PC-9 (cell line): Measurements from ENCODE around the gene LMX1A. TPM values are rescaled to one million over a fixed set of nuclear protein-coding genes. Genes with fewer than 3 reads are reported as not detected.

Source experiments
- BruUV-seq: library from RNA; stranded (reverse); fragments of 400-500 nt; replicated peaks from 2 replicates; lab custom pipeline; 2021; lab: Mats Ljungman, UMichigan
- CTCF ChIA-PET: fragments of 300-600 bp; sonication (Branson Sonifier 250); formaldehyde crosslinking; loops from one replicate; lab custom pipeline; 2022; ENCODE audit warnings: antibody characterized with exemption; lab: Charles Lee
- POLR2A ChIA-PET: fragments of 300-600 bp; sonication (Branson Sonifier 250); formaldehyde crosslinking; loops from one replicate; lab custom pipeline; 2022; ENCODE audit warnings: antibody characterized with exemption; ENCODE audit not compliant: unreplicated experiment; lab: Charles Lee
- DNase-seq, 2 experiments: peaks; one replicate each; pipeline versions ENCODE4 v3.0.0 to v3.0.0-alpha.2; 2015 to 2022; ENCODE audit warnings: mixed read lengths in 1 of 2
- H2AFZ ChIP-seq: fragments of 200-600 bp; sonication (generic); 2 replicates; pipeline ENCODE4 v1.8.1; 2017; ENCODE audit warnings: antibody characterized with exemption
- H3F3A ChIP-seq: fragments of 200-600 bp; sonication (generic); 2 replicates; pipeline ENCODE4 v1.8.1; 2017; ENCODE audit warnings: antibody characterized with exemption, mild to moderate bottlenecking, low read depth; ENCODE audit not compliant: insufficient read depth
- H3K27ac ChIP-seq: fragments of 200-600 bp; sonication (generic); 2 replicates; pipeline ENCODE4 v1.6.1; 2016; ENCODE audit warnings: mixed run types
- H3K27me3 ChIP-seq: fragments of 200-600 bp; sonication (generic); 2 replicates; pipeline ENCODE4 v1.6.1; 2016; ENCODE audit warnings: low read depth, mixed run types; ENCODE audit not compliant: insufficient read depth
- H3K36me3 ChIP-seq: fragments of 200-600 bp; sonication (generic); 2 replicates; pipeline ENCODE4 v1.6.1; 2016; ENCODE audit warnings: low read depth, mixed run types
- H3K4me1 ChIP-seq: fragments of 200-600 bp; sonication (generic); replicated peaks from 2 replicates; pipeline ENCODE4 v1.6.1; 2016; ENCODE audit warnings: mixed run types; ENCODE audit not compliant: insufficient read depth
- H3K4me2 ChIP-seq: fragments of 200-600 bp; sonication (generic); 2 replicates; pipeline ENCODE4 v1.6.1; 2017; ENCODE audit warnings: mixed run types
- H3K4me3 ChIP-seq: fragments of 200-600 bp; sonication (generic); 2 replicates; pipeline ENCODE4 v1.6.1; 2016; ENCODE audit warnings: mixed run types
- H3K79me2 ChIP-seq: fragments of 200-600 bp; sonication (generic); 2 replicates; pipeline ENCODE4 v1.6.1; 2017; ENCODE audit warnings: low read depth, mixed run types
- H3K9me2 ChIP-seq: fragments of 200-600 bp; sonication (generic); 2 replicates; pipeline ENCODE4 v1.8.1; 2017; ENCODE audit warnings: mild to moderate bottlenecking; ENCODE audit not compliant: insufficient read depth
- H3K9me3 ChIP-seq: fragments of 200-600 bp; sonication (generic); 2 replicates; pipeline ENCODE4 v1.8.1; 2016; ENCODE audit warnings: low read depth; ENCODE audit not compliant: insufficient read depth
- H4K20me1 ChIP-seq: fragments of 200-600 bp; sonication (generic); 2 replicates; pipeline ENCODE4 v1.8.1; 2017; ENCODE audit not compliant: insufficient read depth
- EZH2 ChIP-seq: fragments of 200-600 bp; sonication (generic); IDR thresholded peaks from 2 replicates; pipeline ENCODE4 v1.8.0; 2017; ENCODE audit warnings: antibody characterized with exemption, low read depth
- intact Hi-C: fragments of 100-400 bp; cut with micrococcal nuclease; formaldehyde crosslinking; loops from one replicate; pipeline ENCODE4 v1.10.0; 2022; ENCODE audit not compliant: unreplicated experiment
- total RNA-seq: library from RNA; stranded (reverse); gene quantifications from 2 replicates; pipeline ENCODE4 v1.2.3, GENCODE V29; 2021
- TF ChIP-seq, protein P1 (sequence below): fragments of 200-600 bp; sonication (generic); conservative IDR thresholded peaks from 2 replicates; pipeline ENCODE4 v1.6.1; 2017; ENCODE audit warnings: mixed run types, antibody characterized with exemption, mild to moderate bottlenecking, moderate library complexity

Gene LMX1A
- total RNA-seq, 1 experiment from 2014 or later: not detected

DNA sequence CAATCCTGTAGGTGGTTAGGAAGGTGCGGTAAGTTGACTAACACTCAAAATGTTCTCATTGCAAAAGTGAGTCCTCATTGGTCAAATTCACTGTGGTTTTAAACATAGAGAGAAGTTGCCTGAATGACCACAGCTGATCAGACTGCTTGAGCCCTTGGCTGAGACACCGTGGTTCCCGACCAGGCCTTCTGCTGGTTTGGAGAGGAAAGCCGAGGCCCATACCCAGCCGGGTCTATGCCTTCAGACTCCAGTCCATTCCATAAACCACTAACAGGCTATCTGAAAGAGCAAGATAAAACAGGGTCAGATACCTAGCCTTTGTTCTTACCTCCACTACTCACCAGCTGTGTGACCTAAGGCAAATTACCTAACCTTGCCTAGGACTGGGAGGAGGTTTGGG is 133.9 kb downstream of the LMX1A start:
- H3K27ac ChIP-seq: no peak overlapping the region
- H3K27me3 ChIP-seq: no peaks in the 10 kb centered on the region
- no peak overlapping the region for H3K4me2 ChIP-seq
- no peak overlapping the region for H3K4me3 ChIP-seq
- H3K9me3 ChIP-seq: no peaks in the 10 kb centered on the region
- H3K4me1 ChIP-seq: no peaks in the 10 kb centered on the region
- no peaks in the 10 kb centered on the region for H3F3A ChIP-seq
- H2AFZ ChIP-seq: no peak overlapping the region
- no peaks in the 10 kb centered on the region for H3K79me2 ChIP-seq
- no peaks in the 10 kb centered on the region for H3K36me3 ChIP-seq
- TF ChIP-seq, protein P1, sequence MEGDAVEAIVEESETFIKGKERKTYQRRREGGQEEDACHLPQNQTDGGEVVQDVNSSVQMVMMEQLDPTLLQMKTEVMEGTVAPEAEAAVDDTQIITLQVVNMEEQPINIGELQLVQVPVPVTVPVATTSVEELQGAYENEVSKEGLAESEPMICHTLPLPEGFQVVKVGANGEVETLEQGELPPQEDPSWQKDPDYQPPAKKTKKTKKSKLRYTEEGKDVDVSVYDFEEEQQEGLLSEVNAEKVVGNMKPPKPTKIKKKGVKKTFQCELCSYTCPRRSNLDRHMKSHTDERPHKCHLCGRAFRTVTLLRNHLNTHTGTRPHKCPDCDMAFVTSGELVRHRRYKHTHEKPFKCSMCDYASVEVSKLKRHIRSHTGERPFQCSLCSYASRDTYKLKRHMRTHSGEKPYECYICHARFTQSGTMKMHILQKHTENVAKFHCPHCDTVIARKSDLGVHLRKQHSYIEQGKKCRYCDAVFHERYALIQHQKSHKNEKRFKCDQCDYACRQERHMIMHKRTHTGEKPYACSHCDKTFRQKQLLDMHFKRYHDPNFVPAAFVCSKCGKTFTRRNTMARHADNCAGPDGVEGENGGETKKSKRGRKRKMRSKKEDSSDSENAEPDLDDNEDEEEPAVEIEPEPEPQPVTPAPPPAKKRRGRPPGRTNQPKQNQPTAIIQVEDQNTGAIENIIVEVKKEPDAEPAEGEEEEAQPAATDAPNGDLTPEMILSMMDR: no peak
- no peak for TF ChIP-seq EZH2
- BruUV-seq: no TSS peak
- ChIA-PET POLR2A (no interaction called here), CTCF (no interaction called here)
- no peak for DNase-seq
- intact Hi-C loops: no loop called here
- H4K20me1 ChIP-seq: no peaks in the 10 kb centered on the region
- H3K9me2 ChIP-seq: no peaks in the 10 kb centered on the region

DNA sequence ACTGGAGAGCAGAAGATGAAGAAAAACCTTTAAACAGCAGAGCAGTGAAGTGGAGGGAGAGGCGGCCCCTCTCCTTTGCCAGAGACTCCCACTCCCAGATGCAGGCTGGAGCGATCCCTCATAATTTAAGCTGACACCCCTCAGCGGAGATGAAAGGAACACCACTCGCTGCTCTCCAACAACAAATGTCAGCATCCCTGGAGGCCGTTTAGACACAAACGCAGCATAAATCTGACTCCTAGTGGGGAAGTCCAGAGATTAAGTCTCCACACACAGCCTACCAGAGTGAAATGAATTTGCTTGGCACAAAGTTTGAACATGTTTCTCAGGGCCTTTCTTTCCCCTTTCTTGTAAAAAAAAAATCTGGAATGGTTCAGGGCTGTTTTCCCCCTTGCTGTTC is 137.8 kb downstream of the LMX1A start:
- no peak for DNase-seq
- intact Hi-C loops: no loop called here
- Histone ChIP-seq H3K4me3 (no peak overlapping the region), H3K79me2 (no peaks in the 10 kb centered on the region), H3K9me3 (no peaks in the 10 kb centered on the region), H3K36me3 (no peaks in the 10 kb centered on the region), H2AFZ (no peak overlapping the region), H3K4me1 (no peaks in the 10 kb centered on the region), H3K27me3 (no peaks in the 10 kb centered on the region), H3F3A (no peaks in the 10 kb centered on the region), H4K20me1 (no peaks in the 10 kb centered on the region), H3K9me2 (no peaks in the 10 kb centered on the region), H3K4me2 (no peak overlapping the region), H3K27ac (no peak overlapping the region)
- no TSS peak for BruUV-seq
- POLR2A ChIA-PET: no interaction called here
- CTCF ChIA-PET: no interaction called here
- TF ChIP-seq, protein P1: no peak
- no peak for TF ChIP-seq EZH2

DNA sequence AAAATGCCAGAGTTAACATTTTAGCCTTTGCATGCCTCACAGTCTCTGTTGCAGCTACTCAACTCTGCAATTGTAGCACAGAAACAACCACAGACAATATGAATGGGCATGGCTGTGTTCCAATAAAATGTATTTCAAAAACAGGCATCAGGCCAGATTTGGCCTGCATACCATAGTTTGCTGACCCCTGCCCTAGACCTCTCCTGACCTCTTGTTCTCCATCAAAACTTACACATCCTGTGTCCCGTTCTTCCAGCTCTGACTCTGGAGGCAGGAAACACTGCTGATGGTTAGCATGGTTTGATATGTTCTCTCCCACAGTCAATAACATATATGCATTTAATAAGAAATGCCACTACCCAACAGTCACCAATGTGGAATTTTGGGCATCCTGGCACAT is 138.6 kb downstream of the LMX1A start:
- H3K4me3 ChIP-seq: no peak overlapping the region
- DNase-seq: no peak
- no peak overlapping the region for H3K27ac ChIP-seq
- no peaks in the 10 kb centered on the region for H3K4me1 ChIP-seq
- H4K20me1 ChIP-seq: no peaks in the 10 kb centered on the region
- BruUV-seq: no TSS peak
- CTCF ChIA-PET: no interaction called here
- no peak overlapping the region for H3K4me2 ChIP-seq
- H3K9me2 ChIP-seq: no peaks in the 10 kb centered on the region
- H3F3A ChIP-seq: no peaks in the 10 kb centered on the region
- no peaks in the 10 kb centered on the region for H3K36me3 ChIP-seq
- TF ChIP-seq, protein P1: no peak
- no peak for TF ChIP-seq EZH2
- H2AFZ ChIP-seq: no peak overlapping the region
- H3K27me3 ChIP-seq: no peaks in the 10 kb centered on the region
- POLR2A ChIA-PET: no interaction called here
- intact Hi-C loops: no loop called here
- no peaks in the 10 kb centered on the region for H3K9me3 ChIP-seq
- H3K79me2 ChIP-seq: no peaks in the 10 kb centered on the region
